Kidney capillary endothelial cell (primary cell): ENCODE measurements around the gene MLF2.
A peak's percentile ranks its signal among the peaks of the same experiment; 100 is the strongest.

Source experiments
- DNase-seq: peaks from one replicate; pipeline ENCODE4 v3.0.0-alpha.2; 2018; ENCODE audit warnings: low spot score

Gene MLF2, protein sequence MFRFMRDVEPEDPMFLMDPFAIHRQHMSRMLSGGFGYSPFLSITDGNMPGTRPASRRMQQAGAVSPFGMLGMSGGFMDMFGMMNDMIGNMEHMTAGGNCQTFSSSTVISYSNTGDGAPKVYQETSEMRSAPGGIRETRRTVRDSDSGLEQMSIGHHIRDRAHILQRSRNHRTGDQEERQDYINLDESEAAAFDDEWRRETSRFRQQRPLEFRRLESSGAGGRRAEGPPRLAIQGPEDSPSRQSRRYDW

DNA sequence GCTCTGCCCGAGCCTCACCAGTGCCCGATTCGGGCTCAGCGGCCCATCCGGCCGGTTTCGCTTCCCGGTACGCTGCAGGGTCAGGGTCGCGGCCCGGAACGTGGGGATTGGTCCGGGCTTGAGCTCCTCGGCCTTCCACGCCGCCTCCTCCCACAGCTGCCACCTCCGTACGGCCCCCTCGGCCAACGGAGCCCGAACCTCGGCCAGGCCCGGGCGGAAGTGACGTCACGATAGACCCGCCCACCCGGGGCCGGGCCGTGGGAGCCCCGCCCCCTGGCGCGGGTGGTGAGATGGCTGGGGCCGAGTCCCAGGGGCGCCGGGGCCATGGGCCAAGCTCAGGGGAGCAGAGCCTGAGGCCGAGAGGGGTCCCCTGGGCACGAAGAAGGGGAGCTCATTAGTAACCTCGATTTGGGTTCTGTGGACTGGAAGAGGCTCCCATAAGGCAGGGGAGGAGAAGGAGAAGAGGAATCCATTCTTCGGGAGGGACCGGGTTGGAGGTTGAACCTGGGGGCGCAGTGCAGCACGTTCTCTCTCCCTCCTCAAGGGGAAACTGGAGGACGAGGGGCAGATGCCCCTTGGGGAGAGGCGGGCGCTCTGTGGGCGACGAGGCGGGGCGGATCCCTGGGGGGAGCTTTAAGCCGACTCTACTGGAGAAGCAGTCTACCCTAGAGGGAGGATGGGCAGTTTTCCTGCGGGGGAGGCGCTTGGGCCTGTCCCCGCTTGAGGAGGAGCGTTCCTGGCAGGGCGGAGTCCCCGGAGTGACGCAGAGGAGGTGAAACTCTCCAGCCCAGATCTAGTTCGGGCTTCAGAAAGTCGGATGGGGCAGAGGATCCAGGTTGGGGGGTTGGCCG lies at the start of gene MLF2:
Gene MLF2, minus strand, starts transcription at position 221 of the 851 bp plus-strand sequence. CDS start 807 bp downstream, outside the sequence.
- DNase-seq: peak; percentile 98

GRCh38 chr12:6799147-6799546 lies 46.2 kb upstream of the MLF2 start:
- no peak for DNase-seq

GRCh38 chr12:6796576-6796975 lies 43.6 kb upstream of the MLF2 start:
- DNase-seq: no peak

DNA sequence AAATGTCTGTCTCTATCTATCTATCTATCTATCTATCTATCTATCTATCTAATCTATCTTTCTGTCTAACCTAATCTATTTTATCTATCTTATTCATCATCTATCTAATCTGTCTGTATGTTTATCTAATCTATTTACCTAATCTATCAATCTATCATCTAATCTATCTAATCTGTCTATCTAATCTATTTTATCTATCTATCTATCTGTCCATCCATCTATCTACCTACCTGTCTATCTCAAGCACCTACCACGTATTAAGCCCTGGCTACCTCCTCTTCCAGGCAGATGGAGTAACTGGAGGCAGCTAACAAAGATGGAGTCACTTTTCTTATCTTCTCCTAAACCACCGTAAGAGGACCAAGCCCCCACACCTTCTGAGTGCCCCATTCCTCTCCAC lies 42.1 kb upstream of the MLF2 start:
- no peak for DNase-seq

DNA sequence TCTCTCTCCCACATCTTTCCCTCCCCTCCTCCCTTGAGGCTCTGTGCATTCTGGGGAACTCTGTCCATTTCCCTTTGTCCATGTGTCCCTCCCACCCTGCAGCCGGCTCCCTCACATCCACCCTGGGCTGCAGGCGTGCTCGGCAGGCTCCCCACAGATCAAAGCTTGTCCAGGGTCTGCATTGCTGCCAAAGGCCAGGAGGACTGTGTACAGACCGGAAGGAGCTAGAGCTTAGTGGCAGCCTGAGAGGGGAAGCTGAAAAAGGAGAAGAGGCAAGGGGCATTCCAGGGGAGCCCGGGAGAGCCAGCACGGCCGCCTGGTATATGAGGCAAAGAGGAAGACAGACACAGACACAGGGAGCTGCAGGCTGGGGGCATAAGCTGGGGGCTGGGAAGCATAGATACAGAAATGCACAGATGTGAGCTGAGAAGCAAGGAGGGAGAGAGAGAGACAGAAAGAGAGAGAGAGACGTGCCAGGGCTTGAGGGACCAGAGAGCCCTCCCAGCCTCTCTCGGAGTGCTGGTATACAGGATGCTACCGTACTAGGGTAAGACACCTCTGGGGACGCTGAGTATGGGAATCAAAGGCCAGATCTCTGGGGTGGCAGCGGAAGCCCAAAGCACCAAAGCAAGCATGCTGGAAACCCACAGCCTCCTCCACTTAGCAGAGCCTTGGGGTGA lies 39.7 kb upstream of the MLF2 start:
- DNase-seq: no peak

GRCh38 chr12:6791931-6792520 lies 39.1 kb upstream of the MLF2 start:
- no peak for DNase-seq

GRCh38 chr12:6790496-6791150 lies 37.7 kb upstream of the MLF2 start:
- DNase-seq: no peak

DNA sequence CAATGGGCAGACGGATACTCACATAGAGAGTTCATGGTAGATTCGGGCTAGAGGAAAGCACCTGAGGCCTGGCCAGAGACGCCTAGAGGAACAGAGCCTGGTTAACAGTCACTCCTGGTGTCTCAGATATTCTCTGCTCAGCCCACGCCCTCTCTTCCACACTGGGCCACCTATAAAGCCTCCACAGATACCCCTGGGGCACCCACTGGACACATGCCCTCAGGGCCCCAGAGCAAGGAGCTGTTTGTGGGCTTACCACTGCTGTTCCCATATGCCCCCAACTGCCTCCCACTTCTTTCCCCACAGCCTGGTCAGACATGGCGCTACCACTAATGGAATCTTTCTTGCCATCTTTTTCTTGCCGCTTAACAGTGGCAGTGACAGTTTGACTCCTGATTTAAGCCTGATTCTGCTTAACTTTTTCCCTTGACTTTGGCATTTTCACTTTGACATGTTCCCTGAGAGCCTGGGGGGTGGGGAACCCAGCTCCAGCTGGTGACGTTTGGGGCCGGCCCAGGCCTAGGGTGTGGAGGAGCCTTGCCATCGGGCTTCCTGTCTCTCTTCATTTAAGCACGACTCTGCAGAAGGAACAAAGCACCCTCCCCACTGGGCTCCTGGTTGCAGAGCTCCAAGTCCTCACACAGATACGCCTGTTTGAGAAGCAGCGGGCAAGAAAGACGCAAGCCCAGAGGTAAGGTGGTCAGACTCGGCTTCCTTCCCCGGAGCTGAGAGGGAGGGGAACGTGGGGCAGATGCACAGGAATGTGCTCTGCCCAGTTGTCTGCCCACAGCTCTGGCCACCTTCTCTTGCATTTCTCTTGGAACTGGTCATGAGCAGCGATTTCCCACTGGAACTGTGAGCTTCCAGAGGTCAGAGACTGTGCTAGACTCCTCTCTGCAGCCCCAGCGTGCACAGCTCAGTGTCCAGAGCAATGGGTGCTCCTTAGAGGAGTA lies 36.3 kb upstream of the MLF2 start, which contains the start of gene CD4:
Gene CD4, plus strand, starts transcription at position 557 of the 953 bp plus-strand sequence. CDS start 10,611 bp downstream, outside the sequence.
- DNase-seq: no peak

GRCh38 chr12:6787309-6787708 lies 34.4 kb upstream of the MLF2 start:
- DNase-seq: no peak

DNA sequence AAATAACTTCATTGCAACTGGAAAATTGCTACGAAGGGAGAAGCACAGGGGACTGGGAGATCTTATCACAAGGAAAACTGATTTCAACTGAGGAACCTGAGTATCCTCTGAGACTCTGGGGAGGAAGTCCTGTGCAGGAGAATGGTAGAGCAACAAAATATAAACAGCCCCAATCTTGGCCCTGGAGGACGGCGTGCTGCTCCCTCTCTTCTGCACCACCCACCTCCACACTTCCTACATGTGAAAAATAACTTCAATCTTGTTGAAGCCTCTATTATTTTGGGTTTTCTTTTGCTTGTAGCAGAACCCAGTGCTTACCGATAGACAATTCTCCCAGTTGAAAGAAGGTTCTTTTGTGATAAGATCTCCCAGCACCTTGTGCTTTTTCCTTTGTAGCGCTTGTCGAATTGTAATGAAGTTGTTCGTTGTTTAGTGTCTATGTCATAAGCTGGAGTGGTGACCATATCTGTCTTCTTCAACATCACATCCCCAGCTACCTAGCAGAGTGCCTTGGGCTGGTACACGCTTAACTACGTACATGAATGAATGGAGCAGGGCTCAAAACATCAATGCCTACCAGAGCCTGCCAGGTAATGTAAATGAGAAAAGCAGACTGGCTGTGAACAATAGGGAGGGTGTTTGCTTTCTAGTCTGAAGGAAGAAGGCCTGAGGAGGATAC lies 33.6 kb upstream of the MLF2 start:
- DNase-seq: no peak

DNA sequence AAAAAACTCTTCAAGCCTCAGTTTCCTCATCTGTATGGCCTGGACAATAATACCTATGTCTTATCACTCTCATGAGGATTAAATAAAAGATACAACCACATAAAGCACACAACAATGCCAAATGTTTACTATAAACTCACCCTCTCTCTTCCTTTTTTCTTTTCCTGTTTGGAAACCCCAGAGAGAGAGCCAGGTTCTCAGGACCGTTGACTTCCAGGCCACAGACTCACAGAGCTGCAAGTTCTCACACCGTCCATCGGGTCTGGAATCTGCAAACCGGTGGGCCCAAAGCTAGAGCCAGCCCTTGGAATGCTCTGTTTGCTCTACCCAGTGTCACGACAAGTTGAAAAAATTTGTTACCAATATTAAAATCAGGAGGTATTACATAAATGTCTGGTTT lies 31.8 kb upstream of the MLF2 start:
- no peak for DNase-seq

GRCh38 chr12:6784296-6784695 lies 31.4 kb upstream of the MLF2 start:
- no peak for DNase-seq

DNA sequence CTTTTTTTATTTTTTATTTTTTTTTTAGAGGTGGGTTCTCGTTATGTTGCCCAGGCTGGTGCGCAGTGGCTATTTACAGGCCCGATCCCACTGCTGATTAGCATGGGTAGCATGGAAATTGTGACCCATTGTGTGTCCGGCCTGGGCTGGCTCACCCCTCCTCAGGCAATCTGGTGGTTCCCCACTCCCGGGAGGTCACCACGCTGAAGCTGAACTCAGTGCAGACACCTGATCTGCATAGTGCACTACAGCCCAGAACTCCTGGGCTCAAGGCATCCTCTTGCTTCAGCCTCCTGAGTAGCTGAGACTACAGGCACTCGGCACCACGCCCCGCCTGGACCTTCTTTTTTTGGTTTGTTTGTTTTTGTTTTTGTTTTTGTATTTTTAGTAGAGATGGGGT lies 30.9 kb upstream of the MLF2 start:
- no peak for DNase-seq

DNA sequence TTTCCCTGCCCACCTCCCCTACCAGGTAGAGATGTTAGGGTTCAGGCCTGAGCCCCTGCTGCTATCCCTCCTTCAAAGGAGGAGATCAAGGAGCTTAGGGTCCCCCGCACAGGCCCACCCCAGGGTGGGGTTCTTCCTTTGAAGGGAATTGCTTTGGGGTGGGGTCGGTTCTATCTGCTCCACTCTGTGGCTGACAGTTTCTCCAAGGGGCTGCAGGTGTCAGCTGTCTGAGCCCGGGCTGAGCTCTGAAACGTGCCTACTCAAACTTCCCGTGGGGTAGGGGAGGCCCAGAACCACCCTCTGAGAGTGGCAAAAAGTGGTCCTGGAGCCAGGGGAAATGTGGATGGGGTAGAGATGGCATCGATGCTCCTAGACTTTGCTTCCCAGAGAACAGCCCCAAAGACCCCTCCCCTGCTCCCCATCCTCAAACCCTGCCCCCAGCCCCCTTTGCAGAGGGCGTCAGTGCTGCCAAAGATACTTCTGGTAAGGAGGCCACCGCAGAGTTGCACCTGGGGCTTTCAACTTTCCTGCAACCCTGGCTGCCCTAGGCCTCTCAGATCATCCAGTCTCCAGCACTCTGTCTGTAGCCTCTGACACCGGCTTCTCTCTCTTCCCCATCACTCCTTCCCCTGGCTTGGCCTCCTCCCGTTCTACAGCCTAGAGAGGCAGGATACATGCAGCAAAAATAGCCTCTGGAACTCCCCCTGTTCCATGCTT lies 30.1 kb upstream of the MLF2 start:
- no peak for DNase-seq

GRCh38 chr12:6782119-6782518 lies 29.2 kb upstream of the MLF2 start:
- no peak for DNase-seq

DNA sequence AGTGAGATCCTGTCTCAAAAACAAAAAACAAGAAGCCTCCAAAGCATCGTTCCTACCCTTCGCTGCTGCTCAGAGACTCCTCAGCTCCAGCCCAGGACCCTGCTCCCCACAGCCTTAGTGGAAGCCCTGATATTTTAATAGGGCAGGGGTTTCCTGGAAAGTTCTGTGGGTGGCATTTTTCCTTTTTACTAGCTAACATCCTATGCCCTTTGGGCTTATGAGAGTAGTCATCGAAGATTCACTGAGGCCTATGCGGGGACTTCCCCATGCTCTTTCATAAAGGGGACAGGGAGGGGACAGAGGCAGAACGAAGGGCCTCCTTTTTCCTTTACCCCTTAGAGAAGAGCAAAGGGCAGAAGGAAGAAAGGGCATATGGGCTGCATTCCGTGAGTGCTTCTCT lies 27.6 kb upstream of the MLF2 start:
- no peak for DNase-seq

DNA sequence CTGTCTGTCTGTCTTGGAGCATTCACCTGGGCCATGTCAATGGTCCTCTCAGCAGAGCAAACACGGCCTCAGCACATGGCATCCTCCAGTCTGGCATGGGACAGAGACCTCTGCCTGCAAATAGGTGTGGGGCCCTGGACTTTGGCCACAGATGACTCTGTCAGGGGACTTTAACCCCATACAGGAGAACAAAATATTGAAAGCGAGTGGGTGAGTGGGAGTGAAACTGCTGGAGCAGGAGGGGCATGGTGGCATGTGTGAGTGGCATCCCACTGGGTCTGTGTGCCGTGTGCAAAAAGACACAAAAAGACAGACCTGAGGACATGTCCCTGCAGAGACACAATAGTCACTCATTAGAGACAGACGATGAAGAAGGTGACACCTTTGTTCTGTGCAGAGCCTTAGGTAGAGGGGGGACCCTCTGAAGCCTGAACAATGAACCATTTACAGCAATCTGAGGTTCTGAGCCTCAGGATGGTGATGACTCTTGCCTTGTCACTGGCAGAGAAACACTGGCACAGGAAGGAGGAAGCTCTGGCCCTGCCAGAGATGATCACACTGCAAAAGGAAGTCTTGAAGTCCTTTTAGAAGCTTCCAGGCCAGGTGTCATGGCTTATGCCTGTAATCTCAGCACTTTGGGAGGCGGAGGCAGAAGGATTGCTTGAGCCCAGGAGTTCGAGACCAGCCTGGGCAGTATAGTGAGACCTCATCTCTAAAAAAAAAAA lies 26.9 kb upstream of the MLF2 start:
- no peak for DNase-seq
